C4-2B (cell line): Measurements from ENCODE around the gene CREG2.

ENCODE experiments used
- CTCF ChIP-seq: fragments of 450-650 bp; conservative IDR thresholded peaks from 2 replicates; pipeline ENCODE4 v1.5.1; 2017; ENCODE audit warnings: mild to moderate bottlenecking
- ZFX ChIP-seq: fragments of 450-650 bp; IDR thresholded peaks from 2 replicates; pipeline ENCODE4 v1.6.1; 2017

- TF ChIP-seq CTCF, result no peak
- no peak for TF ChIP-seq ZFX
Measured at GRCh38 chr2:101427240-101427639, 39.9 kb upstream of the CREG2 start.
